Osteoblast (primary cell): ENCODE data around the gene MUC5AC. TPM values are rescaled to one million over a fixed set of nuclear protein-coding genes. Genes with fewer than 3 reads are reported as not detected.

Experiments used
- DNase-seq: peaks from one replicate; pipeline ENCODE4 v3.0.0; 2011; ENCODE audit warnings: low spot score, mixed read lengths; ENCODE audit not compliant: insufficient read length; ENCODE audit errors: missing footprints
- H2AFZ ChIP-seq: 2 replicates; pipeline ENCODE4 v1.6.0; 2011; ENCODE audit warnings: mild to moderate bottlenecking, low read length
- H3K27ac ChIP-seq: 2 replicates; pipeline ENCODE4 v1.5.1; 2011; ENCODE audit warnings: mild to moderate bottlenecking, low read depth, low read length, moderate library complexity
- H3K27me3 ChIP-seq: 2 replicates; pipeline ENCODE4 v1.6.0; 2012; ENCODE audit warnings: mild to moderate bottlenecking, control low read depth, inconsistent platforms, low read length, moderate library complexity; ENCODE audit not compliant: insufficient read depth
- H3K36me3 ChIP-seq: 2 replicates; pipeline ENCODE4 v1.5.1; 2011; ENCODE audit warnings: mild to moderate bottlenecking, low read length, control low read depth, moderate library complexity; ENCODE audit not compliant: insufficient read depth
- H3K4me1 ChIP-seq: 2 replicates; pipeline ENCODE4 v1.5.1; 2011; ENCODE audit warnings: mild to moderate bottlenecking, low read length, control low read depth, moderate library complexity; ENCODE audit not compliant: insufficient read depth
- H3K4me2 ChIP-seq: 2 replicates; pipeline ENCODE4 v1.6.0; 2011; ENCODE audit warnings: mild to moderate bottlenecking, low read length; ENCODE audit not compliant: insufficient read depth
- H3K4me3 ChIP-seq: fragments of 200-600 bp; sonication (generic); 3 replicates; pipeline ENCODE4 v1.5.1; 2012; ENCODE audit warnings: mild to moderate bottlenecking, low read length, inconsistent platforms; ENCODE audit not compliant: insufficient read depth
- H3K79me2 ChIP-seq: 2 replicates; pipeline ENCODE4 v1.6.0; 2012; ENCODE audit warnings: mild to moderate bottlenecking, low read length, control low read depth, inconsistent platforms; ENCODE audit not compliant: insufficient read depth
- H3K9me3 ChIP-seq: 2 replicates; pipeline ENCODE4 v1.5.1; 2011; ENCODE audit warnings: low read depth, low read length, control low read depth
- H4K20me1 ChIP-seq: 2 replicates; pipeline ENCODE4 v1.6.0; 2012; ENCODE audit warnings: mild to moderate bottlenecking, low read length, control low read depth; ENCODE audit not compliant: insufficient read depth
- total RNA-seq: library from RNA; depleted of rRNA; stranded (reverse); fragments of >200 nt; gene quantifications from 2 replicates; pipeline ENCODE4 v1.2.3, GENCODE V29; 2012
- TF ChIP-seq, protein P1 (sequence below): IDR thresholded peaks from 2 replicates; pipeline ENCODE4 v1.5.1; 2011; ENCODE audit warnings: mild to moderate bottlenecking, low read depth, low read length, moderate library complexity; ENCODE audit errors: extremely low read depth

Gene MUC5AC
- total RNA-seq, 1 donor, result not detected

DNA sequence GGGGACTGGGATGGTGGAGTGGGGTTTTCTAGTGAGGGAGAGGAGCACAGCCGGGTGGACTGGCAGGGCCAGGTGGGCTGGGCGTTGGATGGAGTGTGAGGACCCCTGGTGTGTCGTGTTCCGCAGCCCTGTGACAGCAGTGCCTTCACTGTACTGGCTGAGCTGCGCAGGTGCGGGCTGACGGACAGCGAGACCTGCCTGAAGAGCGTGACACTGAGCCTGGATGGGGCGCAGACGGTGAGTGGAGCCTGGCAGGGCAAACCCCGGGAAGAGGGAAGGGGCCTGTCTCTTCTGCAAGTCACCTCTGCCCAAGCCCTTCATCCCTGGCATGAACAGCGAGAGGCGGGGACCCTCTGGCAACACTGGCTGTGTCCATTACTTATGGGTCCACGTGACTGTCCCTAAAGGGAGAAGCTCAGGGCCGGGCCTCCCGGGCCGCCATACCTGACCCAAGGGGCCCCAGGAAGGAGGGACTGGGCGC, 10.0 kb downstream of the MUC5AC start:
- Histone ChIP-seq H4K20me1 (no peaks in the 10 kb centered on the region), H2AFZ (no peak overlapping the region), H3K4me3 (no peak overlapping the region), H3K9me3 (no peaks in the 10 kb centered on the region), H3K4me2 (no peak overlapping the region), H3K36me3 (no peaks in the 10 kb centered on the region), H3K4me1 (no peaks in the 10 kb centered on the region), H3K79me2 (no peaks in the 10 kb centered on the region), H3K27ac (no peak overlapping the region), H3K27me3 (no peaks in the 10 kb centered on the region)
- DNase-seq, result peak; percentile 58
- TF ChIP-seq, protein P1, sequence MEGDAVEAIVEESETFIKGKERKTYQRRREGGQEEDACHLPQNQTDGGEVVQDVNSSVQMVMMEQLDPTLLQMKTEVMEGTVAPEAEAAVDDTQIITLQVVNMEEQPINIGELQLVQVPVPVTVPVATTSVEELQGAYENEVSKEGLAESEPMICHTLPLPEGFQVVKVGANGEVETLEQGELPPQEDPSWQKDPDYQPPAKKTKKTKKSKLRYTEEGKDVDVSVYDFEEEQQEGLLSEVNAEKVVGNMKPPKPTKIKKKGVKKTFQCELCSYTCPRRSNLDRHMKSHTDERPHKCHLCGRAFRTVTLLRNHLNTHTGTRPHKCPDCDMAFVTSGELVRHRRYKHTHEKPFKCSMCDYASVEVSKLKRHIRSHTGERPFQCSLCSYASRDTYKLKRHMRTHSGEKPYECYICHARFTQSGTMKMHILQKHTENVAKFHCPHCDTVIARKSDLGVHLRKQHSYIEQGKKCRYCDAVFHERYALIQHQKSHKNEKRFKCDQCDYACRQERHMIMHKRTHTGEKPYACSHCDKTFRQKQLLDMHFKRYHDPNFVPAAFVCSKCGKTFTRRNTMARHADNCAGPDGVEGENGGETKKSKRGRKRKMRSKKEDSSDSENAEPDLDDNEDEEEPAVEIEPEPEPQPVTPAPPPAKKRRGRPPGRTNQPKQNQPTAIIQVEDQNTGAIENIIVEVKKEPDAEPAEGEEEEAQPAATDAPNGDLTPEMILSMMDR, result no peak

DNA sequence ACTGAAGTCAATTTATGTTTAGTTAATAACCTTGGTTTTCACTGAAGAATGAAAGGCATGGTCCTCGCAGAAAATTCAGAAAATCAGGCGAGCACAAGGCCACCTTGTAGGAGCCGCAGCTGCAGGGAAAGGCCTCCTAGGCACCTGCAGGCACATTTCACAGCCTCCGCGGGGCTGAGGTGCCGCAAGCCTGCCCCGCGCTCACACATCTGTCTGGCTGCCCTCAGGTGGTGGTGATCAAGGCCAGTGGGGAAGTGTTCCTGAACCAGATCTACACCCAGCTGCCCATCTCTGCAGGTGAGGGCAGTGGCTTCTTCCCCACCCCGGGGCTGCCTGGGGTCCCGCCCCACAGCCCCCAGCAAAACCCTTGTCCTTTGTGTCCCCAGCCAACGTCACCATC, 10.5 kb downstream of the MUC5AC start:
- Histone ChIP-seq H3K27me3 (no peaks in the 10 kb centered on the region), H3K4me2 (no peak overlapping the region), H3K4me3 (no peak overlapping the region), H3K4me1 (no peaks in the 10 kb centered on the region), H3K79me2 (no peaks in the 10 kb centered on the region), H3K27ac (no peak overlapping the region), H3K9me3 (no peaks in the 10 kb centered on the region), H3K36me3 (no peaks in the 10 kb centered on the region), H4K20me1 (no peaks in the 10 kb centered on the region), H2AFZ (no peak overlapping the region)
- TF ChIP-seq, protein P1, result no peak
- peak; percentile 83 for DNase-seq

DNA sequence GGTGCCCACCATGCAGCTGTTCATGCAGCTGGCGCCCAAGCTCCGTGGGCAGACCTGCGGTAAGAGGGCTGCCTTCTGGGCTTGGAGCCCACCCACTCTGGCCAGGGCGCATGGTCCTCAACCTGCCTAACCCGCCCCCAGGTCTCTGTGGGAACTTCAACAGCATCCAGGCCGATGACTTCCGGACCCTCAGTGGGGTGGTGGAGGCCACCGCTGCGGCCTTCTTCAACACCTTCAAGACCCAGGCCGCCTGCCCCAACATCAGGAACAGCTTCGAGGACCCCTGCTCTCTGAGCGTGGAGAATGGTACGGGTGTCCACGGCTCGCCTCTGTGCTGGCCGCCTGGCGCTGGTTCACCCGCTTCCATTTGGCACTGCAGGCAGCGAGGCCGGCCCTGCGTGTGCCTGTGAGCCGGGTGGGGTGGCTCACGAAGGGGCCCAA, 11.0 kb downstream of the MUC5AC start:
- Histone ChIP-seq H4K20me1 (no peaks in the 10 kb centered on the region), H3K27me3 (no peaks in the 10 kb centered on the region), H3K36me3 (no peaks in the 10 kb centered on the region), H3K4me1 (no peaks in the 10 kb centered on the region), H3K9me3 (no peaks in the 10 kb centered on the region), H3K27ac (no peak overlapping the region), H3K4me3 (no peak overlapping the region), H3K4me2 (no peak overlapping the region), H3K79me2 (no peaks in the 10 kb centered on the region), H2AFZ (no peak overlapping the region)
- TF ChIP-seq, protein P1, result no peak
- DNase-seq, result peak; percentile 50

DNA sequence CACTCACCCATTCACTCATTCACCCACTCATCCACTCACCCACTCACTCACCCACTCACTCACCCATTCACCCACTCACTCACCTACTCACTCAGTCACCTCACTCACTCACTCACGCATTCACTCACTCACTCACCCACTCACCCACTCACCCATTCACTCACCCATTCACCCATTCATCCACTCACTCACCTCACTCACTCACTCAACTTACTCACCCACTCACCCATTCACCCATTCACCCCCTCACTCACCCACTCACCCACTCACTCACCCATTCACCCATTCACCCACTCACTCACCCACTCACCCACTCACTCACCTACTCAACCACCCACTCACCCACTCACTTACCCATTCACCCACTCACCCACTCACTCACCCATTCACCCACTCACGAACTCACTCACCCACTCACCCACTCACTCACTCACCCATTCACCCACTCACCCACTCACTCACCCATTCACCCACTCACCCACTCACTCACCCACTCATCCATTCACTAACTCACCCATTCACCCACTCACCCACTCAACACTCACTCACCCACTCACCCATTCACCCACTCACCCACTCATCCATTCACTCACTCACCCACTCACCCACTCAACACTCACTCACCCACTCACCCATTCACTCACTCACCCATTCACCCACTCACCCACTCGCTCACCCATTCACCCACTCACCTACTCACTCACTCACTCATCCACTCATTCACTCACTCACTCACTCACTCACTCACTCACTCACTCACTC, 13.7 kb downstream of the MUC5AC start:
- Histone ChIP-seq H3K36me3 (no peaks in the 10 kb centered on the region), H3K79me2 (no peaks in the 10 kb centered on the region), H2AFZ (no peak overlapping the region), H3K27me3 (no peaks in the 10 kb centered on the region), H3K27ac (no peak overlapping the region), H3K4me1 (no peaks in the 10 kb centered on the region), H3K9me3 (no peaks in the 10 kb centered on the region), H4K20me1 (no peaks in the 10 kb centered on the region), H3K4me2 (no peak overlapping the region), H3K4me3 (no peak overlapping the region)
- TF ChIP-seq, protein P1, result no peak
- DNase-seq, result no peak
